HUDEP-2 (cell line): ENCODE results near the gene FAM184B.

Source experiments
- DNase-seq, 76 experiments: peaks; one replicate each; lab custom pipeline; 2025; ENCODE audit not compliant: unreplicated experiment in 76 of 76; lab: John Stamatoyannopoulos, UW

Gene FAM184B

DNA sequence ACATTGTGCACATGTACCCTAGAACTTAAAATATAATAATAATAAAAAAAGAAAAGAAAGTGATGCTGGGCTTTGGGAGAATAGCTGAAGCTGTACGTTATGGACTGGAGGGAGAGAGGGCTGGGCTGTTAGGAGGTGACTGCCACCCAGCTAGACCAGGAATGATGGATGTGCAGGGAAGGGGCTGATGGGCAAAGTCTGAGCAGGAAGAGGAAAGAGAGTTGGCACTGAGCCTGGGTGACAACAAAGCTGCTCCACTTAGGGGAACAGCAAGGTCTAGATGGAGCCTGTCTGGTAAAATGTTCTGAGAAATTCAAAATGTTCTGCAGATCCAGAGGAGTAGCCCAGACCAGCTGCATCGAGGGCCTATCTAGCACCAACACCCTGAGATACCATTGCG lies 134.7 kb downstream of the FAM184B start:
- no peak for DNase-seq

DNA sequence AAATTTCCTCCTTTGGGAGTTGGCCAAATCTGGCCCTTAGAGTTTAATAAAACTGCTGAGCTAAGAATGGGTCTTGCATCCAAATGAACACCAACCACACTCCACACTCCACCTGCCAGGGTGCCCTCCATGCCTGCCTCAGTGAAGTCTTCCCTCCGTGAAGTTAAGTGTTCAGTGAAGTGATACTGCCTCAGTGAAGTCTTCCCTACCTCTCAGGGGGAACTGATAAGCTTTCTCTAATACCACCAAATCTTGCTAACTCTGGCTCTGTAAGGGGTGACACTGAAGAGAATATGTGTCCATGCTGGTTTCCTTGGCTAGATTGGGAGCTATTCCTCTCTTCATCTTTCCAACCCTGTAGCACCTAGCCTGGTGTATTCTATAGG lies 139.0 kb downstream of the FAM184B start:
- DNase-seq: no peak

DNA sequence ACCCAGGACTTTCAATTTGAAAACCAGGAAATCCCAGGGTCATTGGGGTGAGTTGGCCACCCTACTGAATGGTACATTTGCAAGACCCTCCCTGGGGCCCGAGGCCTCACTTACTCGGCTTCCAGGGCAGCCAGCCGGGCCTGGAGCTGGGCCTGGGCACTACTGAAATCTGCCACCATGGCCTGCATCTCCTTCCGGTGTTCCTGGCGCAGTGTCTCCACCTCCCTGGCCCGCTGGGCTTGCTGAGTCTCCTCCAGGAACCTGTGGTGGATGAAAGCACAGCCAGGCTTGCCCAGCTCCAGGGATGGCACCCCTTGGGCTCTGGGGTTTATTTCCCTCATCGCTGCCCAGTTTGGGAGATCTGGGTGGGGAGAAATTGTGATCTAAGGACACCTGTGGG lies 142.3 kb downstream of the FAM184B start:
- DNase-seq: no peak

DNA sequence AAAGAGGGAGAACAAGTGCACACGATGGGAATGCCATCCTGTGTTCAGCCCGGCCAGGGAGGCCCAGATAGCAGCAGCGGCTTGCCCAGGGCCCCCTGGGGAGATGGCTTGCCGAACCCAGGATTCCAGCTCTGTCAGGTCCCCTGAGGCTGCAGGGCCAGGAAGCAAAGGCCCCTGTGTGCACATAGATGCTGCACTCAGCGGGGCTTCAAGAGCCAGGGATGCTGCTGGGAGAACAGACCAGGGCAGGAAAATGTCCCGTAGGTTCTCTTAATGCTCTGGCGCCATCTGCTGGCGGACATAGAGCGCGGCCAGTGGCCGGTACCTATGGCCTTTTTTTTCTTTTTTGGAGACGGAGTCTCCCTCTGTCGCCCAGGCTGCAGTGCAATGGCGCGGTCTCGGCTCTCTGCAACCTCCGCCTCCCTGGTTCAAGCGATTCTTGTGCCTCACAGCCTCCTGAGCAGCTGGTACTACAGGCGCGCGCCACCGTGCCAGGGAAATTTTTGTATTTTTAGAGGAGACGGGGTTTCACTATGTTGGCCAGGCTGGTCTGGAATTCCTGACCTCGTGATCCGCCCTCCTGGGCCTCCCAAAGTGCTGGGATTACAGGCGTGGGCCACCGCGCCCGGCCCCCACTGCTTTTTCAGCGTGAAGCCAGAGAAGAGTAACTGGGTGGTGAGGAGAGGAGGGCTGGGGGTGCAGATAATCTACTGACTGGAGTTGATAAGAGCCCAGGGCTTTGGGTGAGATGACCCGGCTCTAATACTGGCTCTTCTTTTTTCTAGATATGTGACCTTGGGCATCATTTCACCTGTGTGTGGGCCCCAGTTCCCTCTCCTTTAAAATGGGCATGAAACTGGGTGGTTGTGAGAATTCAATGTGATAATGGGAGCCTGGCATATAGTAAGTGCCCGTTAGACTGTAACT lies 144.5 kb downstream of the FAM184B start:
- peak in 66 of 76 experiments; percentile 4 to 78 (median 49) for DNase-seq

DNA sequence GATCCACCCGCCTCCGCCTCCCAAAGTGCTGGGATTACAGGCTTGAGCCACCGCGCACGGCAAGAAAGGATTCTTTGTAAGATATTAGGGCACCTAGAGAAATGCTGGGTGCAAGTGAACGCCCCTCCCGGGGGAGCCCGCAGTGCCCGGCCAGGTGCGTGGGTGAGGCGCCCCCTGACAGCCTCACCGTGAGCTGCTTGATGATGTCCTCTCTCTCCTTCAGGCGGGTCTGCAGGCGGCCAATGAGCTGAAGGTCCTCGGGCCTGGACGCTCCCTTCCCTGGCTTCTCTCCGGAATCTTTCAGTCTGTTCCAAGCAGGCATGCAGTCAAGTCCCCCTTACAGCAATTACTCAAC lies 145.1 kb downstream of the FAM184B start:
- DNase-seq: no peak

DNA sequence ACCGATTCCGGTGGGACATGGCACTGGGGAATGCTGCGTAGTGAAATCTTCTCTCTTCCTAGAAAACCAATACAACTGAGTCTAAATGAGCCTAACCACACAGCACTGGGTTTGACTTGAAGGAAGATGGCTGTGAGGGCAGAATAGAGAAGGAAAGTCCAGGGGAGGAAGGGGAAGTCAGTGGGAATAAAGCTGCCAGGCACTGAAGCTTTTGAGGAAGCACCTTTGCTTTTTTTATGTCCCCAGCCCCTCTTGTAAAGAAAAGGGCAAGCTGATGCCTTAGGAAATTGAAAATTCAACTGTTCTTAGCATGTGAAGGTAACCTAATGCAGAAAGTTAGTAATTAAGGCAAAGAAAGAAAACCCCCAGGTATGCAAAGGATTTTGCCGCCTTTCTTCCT lies 146.4 kb downstream of the FAM184B start:
- no peak for DNase-seq

DNA sequence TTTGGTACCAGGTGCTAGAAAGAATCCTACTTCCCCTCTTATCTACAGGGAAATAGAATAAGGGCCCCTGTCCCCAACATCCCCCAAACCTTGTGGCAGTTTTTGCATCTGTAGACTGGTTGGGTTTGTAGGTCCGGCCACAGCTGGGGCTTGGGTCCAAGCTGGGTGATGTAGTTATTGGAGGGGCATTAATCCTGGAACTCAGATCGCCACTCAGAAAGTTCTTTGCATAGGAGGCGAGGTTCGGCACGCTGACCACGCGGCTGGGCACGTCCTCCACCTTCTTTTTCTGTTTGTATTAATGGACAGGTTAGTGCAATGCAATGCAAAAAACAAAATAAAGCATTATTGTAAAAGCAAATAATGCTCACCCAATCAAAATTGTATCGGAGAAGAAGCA lies 147.8 kb downstream of the FAM184B start:
- no peak for DNase-seq

DNA sequence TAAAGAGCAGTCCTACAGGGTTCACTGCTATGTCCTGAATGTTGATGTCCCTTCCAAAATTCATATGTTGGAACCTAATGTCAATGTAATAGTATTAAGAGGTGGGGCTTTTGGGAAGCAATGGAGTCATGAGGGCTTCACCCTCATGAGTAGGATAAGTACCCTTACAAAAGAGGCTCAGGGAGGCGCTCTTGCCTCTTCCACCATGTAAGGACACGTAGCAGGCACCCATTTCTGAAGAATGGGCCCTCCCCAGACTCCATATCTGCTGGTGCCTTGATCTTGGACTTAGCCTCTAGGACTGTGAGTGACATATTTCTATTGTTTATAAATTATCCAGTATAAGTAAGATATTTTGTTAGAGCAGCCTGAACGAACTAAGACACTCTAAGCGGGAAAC lies 151.2 kb downstream of the FAM184B start:
- no peak for DNase-seq

DNA sequence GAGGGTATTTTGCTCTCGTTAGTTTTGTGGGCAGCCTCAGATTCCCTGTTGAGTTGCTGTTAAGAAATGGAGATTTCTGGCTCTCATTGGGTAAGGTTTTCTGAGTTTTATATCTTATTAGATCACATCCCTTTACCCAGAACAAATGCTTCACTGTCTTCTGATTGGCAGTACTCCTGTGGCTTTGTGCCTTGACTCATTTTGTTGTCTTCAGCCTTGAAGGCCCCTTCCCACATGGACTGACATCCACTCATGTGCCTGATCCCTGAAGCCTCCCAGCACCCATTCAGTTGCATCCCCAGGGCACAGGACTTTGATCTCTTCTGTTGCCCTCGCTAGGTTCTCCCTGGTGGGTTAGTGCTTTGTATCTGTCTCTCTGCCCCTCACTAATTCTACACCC lies 156.6 kb downstream of the FAM184B start:
- no peak for DNase-seq

DNA sequence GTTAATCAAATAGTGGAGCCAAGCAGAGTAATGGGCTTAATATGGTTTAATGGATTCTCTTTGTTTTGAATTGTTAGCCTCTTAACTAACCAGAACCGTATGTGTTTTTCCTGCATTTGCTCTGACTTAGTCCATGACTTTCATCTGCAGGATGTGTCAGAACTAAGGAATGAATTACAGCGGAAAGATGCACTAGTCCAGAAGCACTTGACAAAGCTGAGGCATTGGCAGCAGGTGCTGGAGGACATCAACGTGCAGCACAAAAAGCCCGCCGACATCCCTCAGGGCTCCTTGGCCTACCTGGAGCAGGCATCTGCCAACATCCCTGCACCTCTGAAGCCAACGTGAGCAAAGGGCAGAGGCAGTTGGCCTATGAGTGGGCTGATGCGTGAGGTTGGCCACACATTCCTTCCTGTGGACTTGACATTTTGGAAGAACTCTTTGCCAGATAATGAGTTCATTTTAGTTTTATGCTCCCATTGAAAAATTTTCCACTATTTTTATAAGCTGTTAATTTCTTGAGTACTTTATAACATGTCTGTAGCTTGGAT lies 157.9 kb downstream of the FAM184B start:
- no peak for DNase-seq

DNA sequence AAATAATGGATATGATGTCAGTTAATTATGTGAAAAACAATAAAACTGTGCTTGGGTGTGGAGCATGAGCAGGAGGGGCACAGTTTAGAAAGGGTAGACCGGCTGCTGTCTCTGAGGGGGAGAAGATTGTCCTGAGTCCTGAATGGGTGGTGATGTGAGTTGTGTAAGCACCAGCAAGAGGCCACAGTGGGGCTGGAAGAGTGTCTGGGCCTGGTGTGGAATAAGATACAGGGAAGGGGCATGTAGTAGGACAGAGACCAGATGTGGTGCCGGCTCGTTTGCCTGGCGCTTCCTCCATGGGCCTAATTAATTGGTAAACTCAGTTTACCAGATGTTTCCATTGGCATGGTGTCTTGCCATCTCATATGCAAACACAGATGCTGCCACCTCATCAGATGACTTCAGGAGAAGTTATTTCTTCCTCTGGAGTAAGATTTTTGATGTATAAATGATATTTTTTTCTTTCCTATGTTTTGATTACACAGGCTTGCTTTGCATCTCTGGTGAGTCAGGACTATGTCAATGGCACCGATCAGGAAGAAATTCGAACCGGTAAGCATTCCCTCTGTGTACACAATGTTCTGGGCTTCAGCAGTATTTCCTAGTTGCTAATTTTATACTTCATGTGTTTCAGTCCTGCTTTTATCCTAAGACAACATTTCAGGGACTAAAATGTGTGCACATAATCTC lies 161.9 kb downstream of the FAM184B start:
- DNase-seq: no peak

DNA sequence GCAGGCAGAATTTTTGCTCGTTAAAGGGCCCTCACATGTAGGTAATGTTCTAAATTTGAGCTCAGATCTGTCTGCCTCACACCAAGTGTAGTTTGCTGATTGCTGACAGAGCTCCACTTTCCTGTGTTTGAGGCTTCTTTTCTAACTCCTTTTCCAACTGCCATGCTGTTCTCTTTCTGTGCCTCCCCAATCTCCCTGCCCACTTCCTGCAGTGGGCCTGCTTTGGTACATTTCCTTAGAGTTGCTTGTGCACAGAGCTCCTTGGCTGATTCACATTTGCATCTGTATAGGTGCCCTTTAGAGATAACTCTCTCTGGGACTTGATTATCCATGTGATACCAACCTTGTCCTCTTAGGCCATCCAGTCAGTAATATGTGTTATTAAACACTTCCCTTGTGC lies 162.5 kb downstream of the FAM184B start:
- DNase-seq: no peak

DNA sequence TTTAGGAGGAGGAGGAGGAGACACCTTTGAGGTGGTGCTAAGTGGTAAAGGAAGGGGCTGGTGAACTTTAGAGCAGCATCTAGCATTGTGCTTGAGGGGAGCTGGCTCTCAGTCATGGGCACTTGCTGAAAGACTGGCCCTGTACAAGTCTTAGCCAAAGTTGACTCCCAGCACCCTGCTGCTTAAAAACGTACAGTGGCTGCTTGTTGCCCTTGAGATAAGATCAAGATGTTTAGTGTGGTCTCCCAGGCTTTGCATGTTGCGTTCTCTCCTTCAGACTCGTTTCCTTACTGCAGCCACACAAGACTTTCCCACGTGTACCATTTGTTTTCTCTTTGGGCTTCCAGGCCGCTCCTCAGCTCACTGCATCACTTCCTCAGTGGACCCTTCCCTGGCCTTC lies 165.1 kb downstream of the FAM184B start:
- DNase-seq: peak in 2 of 76 experiments; percentile 9 to 14

DNA sequence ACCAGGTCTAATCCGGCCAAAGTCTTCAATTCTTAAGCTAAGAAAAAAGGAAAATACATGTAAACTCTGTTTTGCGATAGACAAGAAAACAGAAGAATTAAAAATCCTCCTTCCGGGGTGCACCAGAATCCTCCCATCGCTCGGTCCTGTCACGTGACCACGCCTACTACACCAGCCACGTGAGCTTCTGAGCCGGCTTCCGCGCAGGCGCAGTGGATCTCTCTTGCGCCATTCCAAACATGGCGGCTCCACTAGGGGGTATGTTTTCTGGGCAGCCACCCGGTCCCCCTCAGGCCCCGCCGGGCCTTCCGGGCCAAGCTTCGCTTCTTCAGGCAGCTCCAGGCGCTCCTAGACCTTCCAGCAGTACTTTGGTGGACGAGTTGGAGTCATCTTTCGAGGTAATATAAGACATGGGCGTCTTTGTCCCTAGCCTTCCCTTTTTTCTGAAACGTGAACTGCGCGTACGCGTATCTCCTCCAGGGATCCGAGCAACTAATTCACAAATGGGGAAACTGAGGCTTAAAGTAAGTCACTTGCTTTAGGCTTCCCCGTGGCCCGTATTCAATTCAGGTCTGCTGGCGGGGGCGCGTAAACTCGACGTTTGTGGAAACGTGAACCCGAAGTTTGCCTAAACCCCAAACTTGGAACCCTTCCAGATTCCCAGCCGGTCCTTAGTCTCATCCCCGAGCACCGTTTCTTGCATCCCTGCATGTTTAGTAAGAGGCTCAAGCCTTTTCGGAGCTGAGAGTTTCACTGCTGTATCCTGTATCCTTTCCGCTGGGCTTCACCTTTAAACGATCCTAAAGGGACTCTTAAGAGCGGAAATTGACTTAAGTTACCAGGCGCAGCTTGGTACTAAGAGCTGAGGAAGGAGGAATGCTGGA lies 166.8 kb downstream of the FAM184B start, which contains the start of gene MED28:
Gene MED28 (plus strand): TSS at position 226 of the 884 bp plus-strand sequence. CDS start 14 bp downstream, at position 240.
- DNase-seq: peak; percentile 3 to 94 (median 87)

DNA sequence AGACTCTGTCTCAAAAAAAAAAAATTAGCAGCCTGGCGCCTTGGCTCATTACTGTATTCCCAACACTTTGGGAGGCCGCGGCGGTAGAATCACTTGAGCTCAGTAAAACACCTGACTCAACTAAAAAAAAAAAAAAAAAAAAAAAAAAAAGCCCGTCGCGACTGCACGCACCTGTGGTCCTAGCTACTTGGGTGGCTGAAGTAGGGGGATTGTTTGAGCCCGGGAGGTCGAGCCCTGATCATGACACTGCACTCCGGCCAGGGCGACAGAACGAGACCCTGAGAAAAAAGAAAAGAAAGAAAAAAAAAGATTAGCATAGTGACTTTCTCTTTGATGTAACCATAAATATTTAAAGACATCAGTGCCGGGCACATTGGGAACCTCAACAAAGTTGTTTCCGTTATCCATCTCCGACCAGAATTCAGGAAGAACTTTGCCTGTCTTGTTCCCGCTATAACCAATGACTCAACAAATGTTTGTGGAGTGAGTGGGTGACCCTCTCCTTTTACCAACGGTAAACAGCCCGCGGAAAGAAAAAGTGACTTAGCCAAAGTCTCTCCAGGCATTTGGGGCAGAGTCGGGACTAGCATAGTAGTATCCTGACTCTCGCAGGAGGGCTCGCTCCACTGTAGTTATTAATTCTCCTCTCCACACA lies 167.5 kb downstream of the FAM184B start:
- peak in 18 of 76 experiments; percentile 8 to 62 (median 36) for DNase-seq

DNA sequence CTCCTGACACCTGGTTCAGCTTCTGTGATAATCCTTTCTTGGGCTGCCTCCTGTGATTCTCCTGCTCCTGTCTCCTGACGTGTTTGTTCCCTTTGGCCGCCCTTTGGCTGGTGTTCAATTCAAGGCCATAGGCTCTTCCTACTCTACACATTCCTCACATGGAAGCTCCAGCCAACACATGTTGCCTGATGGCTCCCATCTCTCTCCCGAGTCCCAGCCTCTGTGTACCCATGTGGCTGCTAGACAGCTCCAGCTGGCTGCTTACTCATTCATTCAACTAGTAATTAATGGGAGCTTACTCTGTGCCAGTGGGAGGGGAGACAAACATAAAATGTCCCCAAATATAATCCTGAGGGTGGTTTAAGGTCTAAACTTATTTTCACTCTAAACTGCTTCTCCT lies 176.2 kb downstream of the FAM184B start:
- DNase-seq: no peak

DNA sequence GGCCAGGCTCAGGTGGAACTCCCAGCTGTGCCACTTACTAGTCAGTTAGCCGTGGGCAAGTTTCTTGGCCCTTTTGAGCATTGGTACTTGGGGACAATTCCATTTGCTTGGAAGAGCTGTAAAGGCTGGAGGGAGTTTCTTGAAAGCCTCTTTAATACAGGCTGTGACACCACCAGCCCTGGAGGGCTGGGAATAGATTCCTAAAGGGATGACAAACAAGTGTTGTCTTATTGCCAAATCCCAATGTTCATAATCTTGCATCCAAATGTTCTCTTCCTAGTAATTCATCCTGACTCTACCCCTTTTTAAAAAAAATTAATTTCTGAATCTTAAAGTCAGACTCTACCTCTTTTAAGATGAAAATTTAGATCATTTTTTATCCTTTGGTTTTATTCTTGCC lies 181.6 kb downstream of the FAM184B start:
- DNase-seq: no peak

DNA sequence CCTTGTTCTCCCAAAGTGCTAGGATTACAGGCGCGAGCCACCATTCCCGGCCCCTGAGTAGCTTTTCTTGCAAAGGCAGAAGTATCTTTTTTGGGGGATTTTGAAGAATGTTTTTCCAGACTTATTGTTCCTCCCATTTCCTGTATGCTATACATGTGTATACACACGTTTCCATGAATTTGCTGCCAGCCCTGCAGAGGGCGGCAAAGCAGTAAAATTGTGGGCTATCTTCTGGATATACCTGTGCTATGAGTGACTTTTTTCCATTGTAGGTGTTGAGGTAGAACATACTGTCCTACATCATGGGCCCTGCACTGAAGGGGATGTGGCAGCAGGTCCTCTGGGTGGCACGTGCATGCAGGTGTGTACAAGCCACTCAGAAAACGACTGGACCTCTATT lies 183.9 kb downstream of the FAM184B start:
- peak in 8 of 76 experiments; percentile 1 to 14 (median 4) for DNase-seq

DNA sequence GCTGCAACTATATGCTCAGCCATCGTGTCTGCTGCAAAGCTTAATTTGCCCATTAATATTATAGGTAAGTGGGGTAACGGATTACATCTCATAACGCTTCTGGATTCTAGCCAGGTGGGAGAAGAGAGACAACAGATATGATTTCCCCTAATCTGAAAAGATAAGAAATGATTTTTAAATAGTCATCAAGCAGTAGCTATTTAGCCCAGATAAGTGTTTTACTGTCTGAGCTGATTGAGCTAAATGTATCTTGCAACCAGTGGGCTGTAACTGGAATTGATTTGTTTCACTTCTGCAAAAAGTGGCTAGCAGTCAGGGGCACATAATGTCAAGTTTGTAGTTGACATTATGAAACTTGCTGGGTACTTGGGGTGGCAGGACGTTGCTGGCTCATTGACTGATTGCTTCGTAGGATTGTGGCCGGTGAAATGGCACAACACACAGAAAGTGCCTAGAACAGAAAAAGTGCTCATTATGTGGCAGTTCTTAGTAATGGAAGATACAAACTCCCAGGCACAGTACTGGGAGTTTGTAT lies 185.9 kb downstream of the FAM184B start:
- no peak for DNase-seq

DNA sequence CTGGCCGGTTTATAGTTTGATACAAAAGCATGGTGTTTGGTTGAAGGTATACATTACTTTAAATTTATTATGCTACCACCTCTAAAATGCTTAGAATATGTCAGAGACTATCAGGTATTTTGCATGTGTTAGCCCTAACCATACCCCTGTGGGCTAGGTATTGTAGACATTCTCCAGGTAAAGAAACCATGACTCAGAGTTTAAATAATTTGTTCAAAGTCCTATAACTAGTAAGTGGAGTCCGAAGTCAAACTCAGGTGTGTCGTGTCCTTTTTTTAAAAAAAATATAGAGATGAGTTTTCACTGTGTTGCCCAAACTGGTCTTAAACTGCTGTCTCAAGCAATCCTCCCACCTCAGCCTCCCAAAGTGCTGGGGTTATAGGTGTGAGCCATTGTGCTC lies 192.1 kb downstream of the FAM184B start:
- DNase-seq: no peak
